Head of caudate nucleus (tissue), 42 donors: Measurements from ENCODE around the gene RBP4.
A peak's percentile ranks its signal among the peaks of the same experiment; 100 is the strongest.
"Not testable (repeated sequence)": the region's sequence is repeated elsewhere in the genome, so short reads cannot be mapped to it uniquely, and the experiment has no call there.

ENCODE experiments used
- DNase-seq, 42 donors: peaks; one replicate each; pipeline versions ENCODE4 v3.0.0 to v3.0.0-alpha.2; 2020 to 2021; ENCODE audit warnings: mixed read lengths in 7 of 42
- intact Hi-C: fragments of 100-400 bp; cut with DNase I; formaldehyde crosslinking; loops from one replicate; pipeline ENCODE4 v1.15.0; 2022

Gene RBP4

DNA sequence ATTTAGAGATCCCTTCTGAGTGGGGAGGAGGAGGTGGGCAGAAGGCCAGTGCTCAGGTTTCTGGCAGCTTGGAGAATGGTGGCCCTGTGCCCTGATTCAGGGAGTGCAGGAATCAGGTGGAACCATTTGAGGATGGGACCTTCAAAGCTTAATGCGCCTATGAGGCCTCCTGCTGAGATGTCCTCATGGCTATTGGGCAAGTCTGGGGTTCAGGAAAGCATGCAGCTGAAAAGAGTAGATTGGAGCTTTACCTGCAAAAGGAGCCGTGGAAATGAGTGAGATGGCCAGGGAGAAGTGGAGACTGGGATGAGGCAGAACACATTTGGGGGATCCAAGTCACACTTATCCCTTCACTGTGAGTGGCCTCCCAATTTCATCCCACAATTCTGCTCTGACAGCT is 28.4 kb downstream of the RBP4 start:
- no peak for DNase-seq
- intact Hi-C loops, result no loop called here

DNA sequence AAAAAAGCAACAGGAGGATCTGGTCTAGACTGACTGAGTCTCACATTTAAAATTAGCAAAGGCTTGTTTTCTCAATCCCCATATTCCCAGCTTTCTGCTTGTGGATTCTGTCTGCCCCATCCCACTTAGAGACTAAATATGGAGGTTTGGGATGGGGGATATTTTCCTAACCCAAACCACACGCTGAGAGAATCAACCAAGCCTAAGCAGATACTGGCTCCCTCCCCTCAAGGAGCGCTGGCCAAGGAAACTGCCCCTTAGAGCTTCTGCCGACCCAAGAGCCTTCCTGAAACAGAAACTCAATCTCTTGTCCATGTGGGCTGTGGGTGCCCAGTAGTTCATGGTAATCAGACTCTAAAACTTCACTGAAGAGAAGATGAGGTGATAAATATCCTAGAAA is 30.7 kb downstream of the RBP4 start:
- no peak for DNase-seq
- intact Hi-C loops, result no loop called here

- intact Hi-C loops, result no loop called here
- DNase-seq, result peak in 2 of 42 donors; percentile 36 to 49
Observed at GRCh38 chr10:93568105-93568390, 33.0 kb downstream of the RBP4 start.

DNA sequence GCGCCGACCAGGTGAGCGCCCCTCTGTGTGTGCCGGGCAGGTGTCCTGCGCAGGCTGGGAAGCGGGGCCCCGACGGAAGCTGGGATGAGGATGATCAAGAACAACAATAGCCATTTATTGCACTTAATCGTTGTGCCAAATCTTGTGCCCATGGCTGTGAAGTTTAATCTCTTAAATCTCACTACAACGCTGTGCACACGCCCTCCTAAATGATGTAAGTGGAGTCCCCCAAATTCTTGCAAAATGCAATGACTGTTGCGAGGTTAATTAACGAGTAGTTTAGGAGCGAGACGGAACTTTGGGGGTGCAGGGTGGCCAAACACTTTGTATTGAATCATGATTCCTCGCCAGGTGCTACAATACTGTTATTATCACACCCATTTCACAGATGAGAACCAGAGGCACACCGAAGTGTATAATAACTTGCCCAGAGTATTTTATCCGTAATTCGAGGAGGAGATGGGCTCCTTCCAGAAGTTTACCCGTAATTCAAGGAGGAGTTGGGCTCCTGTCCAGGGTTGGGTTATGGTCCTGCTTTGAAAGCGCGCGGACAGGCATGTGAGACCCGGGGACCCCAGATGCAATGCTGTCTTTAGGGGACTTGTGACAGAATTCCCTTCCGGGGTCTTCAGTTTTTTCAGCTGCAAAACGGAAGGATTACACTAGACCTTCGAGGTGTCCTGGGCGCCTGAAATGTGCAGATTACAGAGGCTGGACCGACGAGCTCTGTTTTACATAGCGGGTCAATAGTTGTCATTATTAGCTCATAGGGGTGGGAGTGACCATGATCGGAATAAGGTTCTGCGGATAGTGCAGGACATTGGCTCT is 33.5 kb downstream of the RBP4 start:
- no peak for DNase-seq
- intact Hi-C loops, result no loop called here

GRCh38 chr10:93566435-93567276 is 34.4 kb downstream of the RBP4 start, which contains the start of gene FFAR4:
FFAR4 (plus strand) TSS chr10:93566665; CDS start chr10:93566721, 56 bp downstream.
- intact Hi-C loops, result no loop called here
- DNase-seq, result peak in 36 of 42 donors; percentile 8 to 63 (median 35)

DNA sequence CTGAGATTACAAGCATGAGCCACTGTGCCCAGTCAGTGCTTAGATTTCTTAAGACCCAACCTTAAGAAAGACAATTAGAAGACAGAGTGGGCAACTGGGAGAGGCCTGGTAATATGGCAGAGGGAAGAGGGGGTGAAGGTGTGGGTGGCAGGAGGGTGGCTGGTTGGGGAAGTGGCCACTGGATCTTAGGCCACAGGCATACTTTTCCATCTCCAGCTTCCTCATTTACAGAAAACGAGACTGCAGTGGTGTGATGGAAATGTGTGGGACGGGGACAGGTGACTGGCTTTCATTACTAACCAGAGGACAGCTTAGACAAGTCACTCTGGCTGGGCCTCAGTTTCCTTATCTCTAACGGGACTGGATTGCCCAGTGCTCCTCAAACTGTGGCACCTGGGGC is 35.6 kb downstream of the RBP4 start:
- no peak for DNase-seq
- intact Hi-C loops, result no loop called here

DNA sequence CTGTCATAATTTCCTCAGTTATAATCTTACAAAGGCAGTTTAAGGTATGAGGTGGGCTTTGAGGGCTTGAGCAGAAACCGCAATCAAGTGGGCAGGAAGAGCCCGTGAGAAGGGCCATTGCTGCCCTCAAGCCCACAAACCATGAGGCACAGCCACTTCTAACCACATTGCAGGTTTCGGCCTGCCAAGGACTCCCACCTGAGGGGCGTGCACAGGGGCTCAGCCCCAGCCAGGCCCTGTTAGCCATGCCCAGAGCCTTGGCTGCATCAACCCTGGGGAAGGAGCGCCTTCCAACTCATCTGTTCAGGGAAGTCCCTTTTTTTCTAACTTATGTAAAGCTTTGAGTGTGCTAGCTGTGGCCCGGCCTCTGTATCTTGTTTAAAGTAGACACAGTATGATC is 40.5 kb downstream of the RBP4 start:
- intact Hi-C loops, result no loop called here
- DNase-seq, result no peak

- intact Hi-C loops, result loop anchor here (10.0 kb wide), 1 partner anchor 105 kb away; no protein-coding TSS in a partner anchor
- no peak for DNase-seq
Observed at GRCh38 chr10:93559490-93559889, 41.5 kb downstream of the RBP4 start.

- intact Hi-C loops, result loop anchor here (10.0 kb wide), 1 partner anchor 110 kb away; no protein-coding TSS in a partner anchor
- peak; percentile 22 to 83 (median 64) for DNase-seq
Observed at GRCh38 chr10:93554760-93555432, 46.1 kb downstream of the RBP4 start.

- DNase-seq, result no peak
- intact Hi-C loops, result loop anchor here (10.0 kb wide), 1 partner anchor 111 kb away; no protein-coding TSS in a partner anchor
Observed at GRCh38 chr10:93554316-93554663, 46.7 kb downstream of the RBP4 start.

DNA sequence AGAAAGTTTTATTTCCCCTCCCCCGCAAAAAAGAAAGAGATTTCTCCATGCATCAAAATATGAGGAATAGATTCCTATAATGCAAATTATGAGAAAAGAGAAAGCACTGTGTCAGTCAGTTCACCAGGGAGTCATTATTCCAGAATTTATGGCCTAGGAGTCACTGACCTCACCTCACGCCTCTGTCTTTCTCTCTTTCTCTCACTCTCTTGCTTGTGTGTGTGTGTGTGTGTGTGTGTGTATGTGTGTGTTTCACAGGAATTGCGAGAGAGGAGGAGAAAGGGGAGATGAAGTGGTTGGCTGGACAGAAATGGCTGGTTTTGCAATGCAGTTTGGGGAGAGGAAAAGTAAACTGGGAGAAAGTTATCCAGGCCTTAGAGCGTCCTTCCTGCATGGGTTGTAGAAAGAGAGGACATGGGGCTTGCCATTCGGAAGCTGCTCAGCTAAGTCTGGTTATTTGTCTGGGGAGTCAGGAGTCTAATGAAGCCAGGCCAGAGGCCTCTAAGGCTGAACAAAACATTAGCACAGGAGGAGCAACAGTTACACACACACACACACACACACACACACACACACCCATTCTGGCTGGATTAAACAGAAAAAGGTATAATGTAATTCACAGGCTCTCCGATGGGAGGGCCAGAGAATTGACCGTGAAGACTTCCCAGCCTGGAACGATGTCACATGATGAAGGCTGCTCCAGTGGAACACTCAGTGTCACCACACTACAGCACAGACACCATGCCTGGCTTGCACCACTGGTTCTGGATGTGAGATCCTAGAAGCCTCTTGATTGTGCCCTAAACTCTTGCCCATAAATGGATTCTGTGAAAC is 47.3 kb downstream of the RBP4 start:
- no peak for DNase-seq
- intact Hi-C loops, result loop anchor here (10.0 kb wide), 1 partner anchor 111 kb away; no protein-coding TSS in a partner anchor

DNA sequence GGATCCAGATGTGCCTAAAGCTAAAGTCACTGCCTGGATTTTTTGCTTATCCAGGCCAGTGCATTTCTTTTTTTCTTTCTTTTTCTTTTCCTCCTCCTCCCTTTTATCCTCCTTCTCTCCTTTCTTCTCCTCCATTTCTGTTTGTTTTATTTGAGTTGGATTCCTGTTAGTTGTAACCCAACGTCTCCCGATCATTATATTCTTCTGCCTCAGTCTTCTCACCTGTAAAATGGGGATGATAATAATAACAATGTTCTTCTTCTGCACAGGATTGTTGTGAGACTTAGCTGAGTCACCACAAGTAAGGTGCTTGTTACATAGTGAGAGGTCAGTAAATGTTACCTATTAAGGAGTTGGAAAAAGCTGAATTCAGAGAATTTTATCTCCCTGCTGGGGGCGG is 48.3 kb downstream of the RBP4 start:
- DNase-seq, result no peak
- intact Hi-C loops, result loop anchor here (10.0 kb wide), 1 partner anchor 112 kb away; no protein-coding TSS in a partner anchor

DNA sequence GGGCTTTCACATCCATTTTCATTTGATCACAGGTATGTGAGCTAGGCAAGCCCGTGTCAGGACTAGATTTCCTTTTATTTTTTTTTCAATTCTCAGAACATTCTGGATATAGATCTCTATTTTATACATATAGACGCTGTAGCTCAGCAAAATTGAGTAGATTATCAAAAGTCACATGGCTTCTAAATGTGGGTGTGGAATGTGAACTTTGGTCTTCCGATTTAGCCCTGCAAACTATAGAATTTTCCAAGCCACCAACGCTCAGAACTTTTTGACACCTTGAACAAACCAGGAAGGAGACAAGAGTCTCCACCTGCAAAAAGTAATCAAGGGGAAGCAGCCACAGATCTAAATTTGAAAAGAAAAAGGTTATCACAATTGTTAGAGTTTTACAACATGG is 50.4 kb downstream of the RBP4 start:
- intact Hi-C loops, result loop anchor here (10.0 kb wide), 1 partner anchor 114 kb away; no protein-coding TSS in a partner anchor
- no peak for DNase-seq

GRCh38 chr10:93548376-93549071 is 52.5 kb downstream of the RBP4 start:
- DNase-seq, result no peak
- intact Hi-C loops, result no loop called here

- no peak for DNase-seq
- intact Hi-C loops, result no loop called here
Observed at GRCh38 chr10:93547522-93547921, 53.5 kb downstream of the RBP4 start.

DNA sequence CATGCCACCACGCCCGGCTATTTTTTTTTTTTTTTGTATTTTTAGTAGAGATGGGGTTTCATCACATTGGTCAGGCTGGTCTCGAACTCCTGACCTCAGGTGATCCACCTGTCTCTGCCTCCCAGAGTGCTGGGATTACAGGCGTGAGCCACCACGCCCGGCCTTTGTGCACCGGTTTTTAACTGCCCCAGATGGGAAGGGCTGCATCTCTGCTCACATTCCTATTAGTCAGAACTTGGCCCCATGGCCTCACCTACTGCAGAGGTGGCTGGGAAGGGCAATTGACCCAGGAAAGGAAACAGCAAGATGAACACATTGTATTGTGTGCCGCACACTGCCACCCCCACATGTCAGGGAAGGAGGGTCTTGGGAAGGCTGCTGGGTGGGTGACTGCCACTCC is 54.0 kb downstream of the RBP4 start:
- DNase-seq, intact Hi-C loops: not testable (repeated sequence)

DNA sequence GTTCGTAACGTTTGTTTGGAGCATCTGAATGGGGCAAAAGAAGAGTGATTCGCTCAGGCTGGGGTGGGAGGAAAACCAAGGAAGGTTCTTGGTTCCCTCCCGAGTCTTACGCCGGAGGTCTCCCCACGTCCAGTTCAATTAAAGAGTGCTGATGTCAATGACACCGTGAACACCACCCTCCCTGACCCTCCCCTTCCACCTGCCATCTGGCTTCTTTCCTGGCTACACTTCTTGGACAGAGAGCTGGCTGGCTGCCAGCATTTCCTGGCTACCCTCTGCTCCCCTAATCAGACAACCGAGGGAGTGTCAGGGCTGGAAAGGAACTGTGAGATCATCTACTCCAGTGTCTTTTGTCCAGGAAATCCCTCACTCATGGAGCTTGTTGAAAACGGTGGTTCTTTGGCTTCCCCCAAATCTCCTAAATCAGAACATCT is 58.7 kb downstream of the RBP4 start:
- no peak for DNase-seq
- intact Hi-C loops, result no loop called here
